Measurements from ENCODE around the gene ARID3B. TPM values are rescaled to one million over a fixed set of nuclear protein-coding genes. Genes with fewer than 3 reads are reported as not detected.

ARID3B gene
- polyA plus RNA-seq, 2 donors: 2.6 to 5.0 TPM

- Histone ChIP-seq H3K4me3 (ENCODE audit: low read depth in 1 of 2, low read length in 2 of 2) (no peak overlapping the region), H3K4me1 (ENCODE audit: control insufficient read depth in 2 of 2, insufficient read depth in 2 of 2, low read length in 1 of 2) (peaks cover 0 to 7% of the 10 kb centered on the region in 2 donors), H3K27ac (ENCODE audit: low read depth in 2 of 2, low read length in 1 of 2) (no peak overlapping the region), H3K27me3 (ENCODE audit: control insufficient read depth in 1 of 2, insufficient read depth in 2 of 2, low read length in 2 of 2) (no peaks in the 10 kb centered on the region), H3K36me3 (ENCODE audit: control insufficient read depth in 2 of 2, insufficient read depth in 2 of 2, low read length in 1 of 2) (peaks cover 0 to 2% of the 10 kb centered on the region in 2 donors), H3K9me3 (ENCODE audit: control insufficient read depth in 2 of 2, insufficient read depth in 1 of 2, low read depth in 1 of 2, low read length in 1 of 2) (no peaks in the 10 kb centered on the region)
- 65 to 76% methylated on average over 3 of the region's 3 CpGs for WGBS, 2 donors
Measured at GRCh38 chr15:74543043-74543422, 2.0 kb downstream of the ARID3B start.

GRCh38 chr15:74543583-74543982, 2.6 kb downstream of the ARID3B start:
- H3K4me3 ChIP-seq (ENCODE audit: low read depth in 1 of 2, low read length in 2 of 2): no peak overlapping the region
- H3K9me3 ChIP-seq (ENCODE audit: control insufficient read depth in 2 of 2, insufficient read depth in 1 of 2, low read depth in 1 of 2, low read length in 1 of 2): no peaks in the 10 kb centered on the region
- 43 to 63% methylated on average over 3 of the region's 3 CpGs for WGBS, 2 donors
- no peaks in the 10 kb centered on the region for H3K27me3 ChIP-seq (ENCODE audit: control insufficient read depth in 1 of 2, insufficient read depth in 2 of 2, low read length in 2 of 2)
- H3K36me3 ChIP-seq (ENCODE audit: control insufficient read depth in 2 of 2, insufficient read depth in 2 of 2, low read length in 1 of 2): peaks cover 0 to 2% of the 10 kb centered on the region in 2 donors
- no peak overlapping the region for H3K27ac ChIP-seq (ENCODE audit: low read depth in 2 of 2, low read length in 1 of 2)
- peaks cover 0 to 7% of the 10 kb centered on the region in 2 donors for H3K4me1 ChIP-seq (ENCODE audit: control insufficient read depth in 2 of 2, insufficient read depth in 2 of 2, low read length in 1 of 2)

- Histone ChIP-seq H3K27me3 (ENCODE audit: control insufficient read depth in 1 of 2, insufficient read depth in 2 of 2, low read length in 2 of 2) (no peaks in the 10 kb centered on the region), H3K4me3 (ENCODE audit: low read depth in 1 of 2, low read length in 2 of 2) (no peak overlapping the region), H3K9me3 (ENCODE audit: control insufficient read depth in 2 of 2, insufficient read depth in 1 of 2, low read depth in 1 of 2, low read length in 1 of 2) (no peaks in the 10 kb centered on the region), H3K36me3 (ENCODE audit: control insufficient read depth in 2 of 2, insufficient read depth in 2 of 2, low read length in 1 of 2) (peaks cover 0 to 2% of the 10 kb centered on the region in 2 donors), H3K27ac (ENCODE audit: low read depth in 2 of 2, low read length in 1 of 2) (no peak overlapping the region), H3K4me1 (ENCODE audit: control insufficient read depth in 2 of 2, insufficient read depth in 2 of 2, low read length in 1 of 2) (peaks cover 0 to 4% of the 10 kb centered on the region in 2 donors)
Measured at GRCh38 chr15:74545086-74545485, 4.1 kb downstream of the ARID3B start.

- Histone ChIP-seq H3K4me1 (ENCODE audit: control insufficient read depth in 2 of 2, insufficient read depth in 2 of 2, low read length in 1 of 2) (peaks cover 0 to 3% of the 10 kb centered on the region in 2 donors), H3K27me3 (ENCODE audit: control insufficient read depth in 1 of 2, insufficient read depth in 2 of 2, low read length in 2 of 2) (no peaks in the 10 kb centered on the region), H3K27ac (ENCODE audit: low read depth in 2 of 2, low read length in 1 of 2) (peak overlapping the region in 1 of 2 donors; percentile 53), H3K36me3 (ENCODE audit: control insufficient read depth in 2 of 2, insufficient read depth in 2 of 2, low read length in 1 of 2) (peaks cover 0 to 7% of the 10 kb centered on the region in 2 donors), H3K9me3 (ENCODE audit: control insufficient read depth in 2 of 2, insufficient read depth in 1 of 2, low read depth in 1 of 2, low read length in 1 of 2) (no peaks in the 10 kb centered on the region), H3K4me3 (ENCODE audit: low read depth in 1 of 2, low read length in 2 of 2) (no peak overlapping the region)
- 1 to 2% methylated on average over 23 of the region's 23 CpGs for WGBS, 2 donors
Measured at GRCh38 chr15:74545776-74546656, 5.0 kb downstream of the ARID3B start.

GRCh38 chr15:74547616-74548015, 6.6 kb downstream of the ARID3B start:
- Histone ChIP-seq H3K27me3 (ENCODE audit: control insufficient read depth in 1 of 2, insufficient read depth in 2 of 2, low read length in 2 of 2) (no peaks in the 10 kb centered on the region), H3K27ac (ENCODE audit: low read depth in 2 of 2, low read length in 1 of 2) (no peak overlapping the region), H3K4me3 (ENCODE audit: low read depth in 1 of 2, low read length in 2 of 2) (no peak overlapping the region), H3K36me3 (ENCODE audit: control insufficient read depth in 2 of 2, insufficient read depth in 2 of 2, low read length in 1 of 2) (peaks cover 0 to 7% of the 10 kb centered on the region in 2 donors), H3K9me3 (ENCODE audit: control insufficient read depth in 2 of 2, insufficient read depth in 1 of 2, low read depth in 1 of 2, low read length in 1 of 2) (no peaks in the 10 kb centered on the region), H3K4me1 (ENCODE audit: control insufficient read depth in 2 of 2, insufficient read depth in 2 of 2, low read length in 1 of 2) (no peaks in the 10 kb centered on the region)
- 87% methylated on average over 3 of the region's 3 CpGs for WGBS, 2 donors

GRCh38 chr15:74548241-74548640, 7.2 kb downstream of the ARID3B start:
- H3K4me3 ChIP-seq (ENCODE audit: low read depth in 1 of 2, low read length in 2 of 2): no peak overlapping the region
- 68 to 75% methylated on average over 5 of the region's 5 CpGs for WGBS, 2 donors
- H3K27me3 ChIP-seq (ENCODE audit: control insufficient read depth in 1 of 2, insufficient read depth in 2 of 2, low read length in 2 of 2): no peaks in the 10 kb centered on the region

GRCh38 chr15:74549816-74550215, 8.8 kb downstream of the ARID3B start:
- Histone ChIP-seq H3K4me1 (ENCODE audit: control insufficient read depth in 2 of 2, insufficient read depth in 2 of 2, low read length in 1 of 2) (no peaks in the 10 kb centered on the region), H3K27ac (ENCODE audit: low read depth in 2 of 2, low read length in 1 of 2) (no peak overlapping the region), H3K27me3 (ENCODE audit: control insufficient read depth in 1 of 2, insufficient read depth in 2 of 2, low read length in 2 of 2) (no peaks in the 10 kb centered on the region), H3K36me3 (ENCODE audit: control insufficient read depth in 2 of 2, insufficient read depth in 2 of 2, low read length in 1 of 2) (peaks cover 0 to 5% of the 10 kb centered on the region in 2 donors), H3K4me3 (ENCODE audit: low read depth in 1 of 2, low read length in 2 of 2) (no peak overlapping the region), H3K9me3 (ENCODE audit: control insufficient read depth in 2 of 2, insufficient read depth in 1 of 2, low read depth in 1 of 2, low read length in 1 of 2) (no peaks in the 10 kb centered on the region)
- 92 to 95% methylated on average over 5 of the region's 5 CpGs for WGBS, 2 donors

More at GRCh38 chr15:74548241-74548640, 7.2 kb downstream of the ARID3B start:
- no peaks in the 10 kb centered on the region for H3K4me1 ChIP-seq (ENCODE audit: control insufficient read depth in 2 of 2, insufficient read depth in 2 of 2, low read length in 1 of 2)
- H3K9me3 ChIP-seq (ENCODE audit: control insufficient read depth in 2 of 2, insufficient read depth in 1 of 2, low read depth in 1 of 2, low read length in 1 of 2): no peaks in the 10 kb centered on the region
- H3K27ac ChIP-seq (ENCODE audit: low read depth in 2 of 2, low read length in 1 of 2): no peak overlapping the region
- peaks cover 0 to 7% of the 10 kb centered on the region in 2 donors for H3K36me3 ChIP-seq (ENCODE audit: control insufficient read depth in 2 of 2, insufficient read depth in 2 of 2, low read length in 1 of 2)

- Histone ChIP-seq H3K9me3 (ENCODE audit: control insufficient read depth in 2 of 2, insufficient read depth in 1 of 2, low read depth in 1 of 2, low read length in 1 of 2) (no peaks in the 10 kb centered on the region), H3K27ac (ENCODE audit: low read depth in 2 of 2, low read length in 1 of 2) (no peak overlapping the region), H3K27me3 (ENCODE audit: control insufficient read depth in 1 of 2, insufficient read depth in 2 of 2, low read length in 2 of 2) (no peaks in the 10 kb centered on the region), H3K4me3 (ENCODE audit: low read depth in 1 of 2, low read length in 2 of 2) (no peak overlapping the region), H3K36me3 (ENCODE audit: control insufficient read depth in 2 of 2, insufficient read depth in 2 of 2, low read length in 1 of 2) (peaks cover 0 to 5% of the 10 kb centered on the region in 2 donors), H3K4me1 (ENCODE audit: control insufficient read depth in 2 of 2, insufficient read depth in 2 of 2, low read length in 1 of 2) (no peaks in the 10 kb centered on the region)
- WGBS, 2 donors: 92 to 95% methylated on average over 3 of the region's 3 CpGs
Measured at GRCh38 chr15:74551714-74552113, 10.7 kb downstream of the ARID3B start.

- peaks cover 0 to 5% of the 10 kb centered on the region in 2 donors for H3K36me3 ChIP-seq (ENCODE audit: control insufficient read depth in 2 of 2, insufficient read depth in 2 of 2, low read length in 1 of 2)
- no peaks in the 10 kb centered on the region for H3K4me1 ChIP-seq (ENCODE audit: control insufficient read depth in 2 of 2, insufficient read depth in 2 of 2, low read length in 1 of 2)
- WGBS, 2 donors: 81 to 84% methylated on average over 5 of the region's 5 CpGs
- H3K4me3 ChIP-seq (ENCODE audit: low read depth in 1 of 2, low read length in 2 of 2): no peak overlapping the region
- no peak overlapping the region for H3K27ac ChIP-seq (ENCODE audit: low read depth in 2 of 2, low read length in 1 of 2)
- no peaks in the 10 kb centered on the region for H3K27me3 ChIP-seq (ENCODE audit: control insufficient read depth in 1 of 2, insufficient read depth in 2 of 2, low read length in 2 of 2)
- H3K9me3 ChIP-seq (ENCODE audit: control insufficient read depth in 2 of 2, insufficient read depth in 1 of 2, low read depth in 1 of 2, low read length in 1 of 2): no peaks in the 10 kb centered on the region
Measured at GRCh38 chr15:74552773-74553441, 11.9 kb downstream of the ARID3B start.

All from esophagus (tissue), 2 donors.